Measurements from ENCODE around the gene PLSCR5. TPM values are rescaled to one million over a fixed set of nuclear protein-coding genes. Genes with fewer than 3 reads are reported as not detected.

Gene PLSCR5
- total RNA-seq, 4 donors from 2014 or later = not detected

DNA sequence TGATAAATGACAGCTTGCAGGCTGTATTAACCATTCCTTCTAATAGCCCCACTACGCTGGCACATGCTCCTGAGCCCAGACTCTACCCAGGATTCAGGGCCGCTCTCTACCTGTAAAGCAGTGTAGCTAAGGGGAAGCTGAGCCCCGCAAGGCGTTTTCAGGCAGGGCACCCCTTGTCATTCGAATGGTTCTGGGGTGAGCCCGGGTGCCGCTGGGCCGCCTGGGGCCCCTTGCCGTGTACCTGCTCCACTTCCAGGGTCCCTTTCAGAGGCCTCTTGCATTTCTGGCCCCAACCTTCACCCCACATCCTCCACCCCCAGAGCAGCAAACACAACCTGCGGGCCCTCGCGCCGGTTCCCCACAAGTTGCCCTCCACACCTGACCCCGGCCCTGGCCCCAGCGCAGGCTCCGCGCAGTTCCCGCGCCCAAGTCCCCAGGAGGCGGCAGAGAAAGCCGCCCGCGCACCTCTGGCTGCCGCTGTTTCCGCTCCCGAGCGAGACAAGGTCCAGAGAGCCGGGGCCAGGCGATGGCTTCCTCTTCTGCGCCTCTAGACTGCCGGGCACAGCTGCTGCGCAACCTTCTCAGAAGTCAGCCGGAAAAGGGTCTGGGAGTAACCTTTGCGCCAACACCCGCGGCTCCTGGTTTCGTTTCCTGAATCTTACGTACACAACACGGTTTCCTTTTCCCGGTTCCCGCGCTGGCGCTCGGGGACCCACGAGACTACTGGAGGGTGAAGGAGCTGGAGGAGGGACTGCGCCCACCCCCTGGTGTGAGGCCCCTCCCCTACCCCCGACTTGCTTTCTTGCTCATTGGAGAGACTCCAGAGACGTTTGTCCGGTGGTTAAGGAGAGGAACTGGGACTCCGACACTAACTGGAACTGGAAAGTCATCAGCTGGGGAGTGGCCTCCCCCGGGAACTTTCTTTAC is 60.9 kb downstream of the PLSCR5 start, which contains the start of gene PLSCR1:
PLSCR1 (minus strand) TSS at position 606 of the 927 bp plus-strand sequence. CDS start 8,055 bp downstream, outside the sequence.
- H3K36me3 ChIP-seq = no peaks in the 10 kb centered on the region
- H3K27me3 ChIP-seq = no peaks in the 10 kb centered on the region
- no peak for TF ChIP-seq EP300 (IDR thresholded peaks at IDR 0.05)
- peak; percentile 98 for TF ChIP-seq POLR2AphosphoS5 (IDR thresholded peaks at IDR 0.05)
- TF ChIP-seq, protein P1, sequence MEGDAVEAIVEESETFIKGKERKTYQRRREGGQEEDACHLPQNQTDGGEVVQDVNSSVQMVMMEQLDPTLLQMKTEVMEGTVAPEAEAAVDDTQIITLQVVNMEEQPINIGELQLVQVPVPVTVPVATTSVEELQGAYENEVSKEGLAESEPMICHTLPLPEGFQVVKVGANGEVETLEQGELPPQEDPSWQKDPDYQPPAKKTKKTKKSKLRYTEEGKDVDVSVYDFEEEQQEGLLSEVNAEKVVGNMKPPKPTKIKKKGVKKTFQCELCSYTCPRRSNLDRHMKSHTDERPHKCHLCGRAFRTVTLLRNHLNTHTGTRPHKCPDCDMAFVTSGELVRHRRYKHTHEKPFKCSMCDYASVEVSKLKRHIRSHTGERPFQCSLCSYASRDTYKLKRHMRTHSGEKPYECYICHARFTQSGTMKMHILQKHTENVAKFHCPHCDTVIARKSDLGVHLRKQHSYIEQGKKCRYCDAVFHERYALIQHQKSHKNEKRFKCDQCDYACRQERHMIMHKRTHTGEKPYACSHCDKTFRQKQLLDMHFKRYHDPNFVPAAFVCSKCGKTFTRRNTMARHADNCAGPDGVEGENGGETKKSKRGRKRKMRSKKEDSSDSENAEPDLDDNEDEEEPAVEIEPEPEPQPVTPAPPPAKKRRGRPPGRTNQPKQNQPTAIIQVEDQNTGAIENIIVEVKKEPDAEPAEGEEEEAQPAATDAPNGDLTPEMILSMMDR (IDR thresholded peaks at IDR 0.05) = peak in 1 of 4 experiments; percentile 11
- TF ChIP-seq POLR2A (IDR thresholded peaks at IDR 0.05) = peak; percentile 76 to 86
- H3K27ac ChIP-seq = peak within 1 kb of the TSS; percentile 93 to 98 (median 98)
- ATAC-seq = peak; percentile 95
- H3K4me3 ChIP-seq = peak within 1 kb of the TSS; percentile 91 to 94
- peaks cover 0 to 55% (median 6%) of the 10 kb centered on the region in 3 donors for H3K4me1 ChIP-seq
- no peaks in the 10 kb centered on the region for H3K9me3 ChIP-seq
- 0% methylated on average over 16 of the region's 51 CpGs; no CpG with 5 or more reads in 1 of the 2 donors for WGBS, 2 donors (ENCODE audit: low coverage in 1 of 2)

DNA sequence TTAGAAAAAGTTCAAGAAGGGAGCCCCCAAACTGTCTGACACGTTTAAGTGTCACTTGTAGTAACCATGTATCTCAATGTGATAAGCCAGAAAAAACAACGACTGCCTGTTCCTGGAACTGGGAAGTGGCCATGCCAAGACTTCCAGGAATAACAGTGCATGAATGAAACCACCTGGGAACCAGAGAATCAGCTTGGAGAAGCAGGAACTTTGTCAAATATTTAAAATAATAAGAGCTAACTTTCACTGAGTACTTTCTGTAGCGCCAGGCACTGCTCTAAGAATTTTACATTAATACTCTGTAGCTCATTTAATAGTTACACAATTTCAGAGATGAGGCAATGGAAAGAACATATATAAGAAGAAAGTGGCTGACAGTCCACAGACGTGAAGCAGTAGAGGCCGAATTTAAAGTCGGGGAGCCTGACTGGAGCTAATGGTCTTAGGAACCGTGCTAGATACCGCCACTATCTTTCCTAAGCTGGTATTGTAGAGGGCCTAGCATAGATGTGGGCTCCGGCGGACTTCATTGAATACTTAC is 61.6 kb downstream of the PLSCR5 start:
- H3K9me3 ChIP-seq = no peaks in the 10 kb centered on the region
- H3K36me3 ChIP-seq = no peaks in the 10 kb centered on the region
- H3K4me3 ChIP-seq = peak overlapping the region; percentile 91 to 94
- no peaks in the 10 kb centered on the region for H3K27me3 ChIP-seq
- peak overlapping the region; percentile 93 to 98 (median 98) for H3K27ac ChIP-seq
- H3K4me1 ChIP-seq = peaks cover 0 to 61% (median 6%) of the 10 kb centered on the region in 3 donors
- ATAC-seq = peak; percentile 20
- TF ChIP-seq, protein P1 (IDR thresholded peaks at IDR 0.05) = no peak
- TF ChIP-seq EP300 (IDR thresholded peaks at IDR 0.05) (no peak), POLR2A (IDR thresholded peaks at IDR 0.05) (no peak), POLR2AphosphoS5 (IDR thresholded peaks at IDR 0.05) (peak; percentile 90)
- 1% methylated on average over 7 to 10 of the region's 10 CpGs for WGBS, 2 donors (ENCODE audit: low coverage in 1 of 2)

DNA sequence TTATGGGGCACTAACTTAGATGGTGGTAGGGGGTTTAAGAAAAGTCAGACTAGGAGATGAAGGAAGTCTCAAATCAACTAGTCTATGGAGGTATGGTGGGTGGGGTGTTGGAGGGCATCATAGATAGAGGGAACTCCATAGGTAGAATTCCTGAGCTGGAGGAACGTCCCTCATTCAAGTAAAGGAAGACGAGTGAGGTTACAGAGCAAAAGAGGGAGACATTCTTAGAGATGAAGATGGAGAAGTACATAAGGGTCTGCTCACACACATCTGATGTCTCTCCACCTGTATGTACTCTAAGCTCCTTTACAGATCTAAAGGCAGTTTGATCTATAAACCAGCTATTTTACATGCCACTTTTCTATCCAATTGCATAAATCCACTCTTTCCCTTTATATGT is 62.2 kb downstream of the PLSCR5 start:
- WGBS, 2 donors (ENCODE audit: low coverage in 1 of 2) = 6 to 33% methylated on average over 2 of the region's 2 CpGs
- Histone ChIP-seq H3K4me3 (peak overlapping the region; percentile 91 to 94), H3K27me3 (no peaks in the 10 kb centered on the region), H3K4me1 (peaks cover 0 to 66% (median 6%) of the 10 kb centered on the region in 3 donors), H3K36me3 (no peaks in the 10 kb centered on the region), H3K27ac (peak overlapping the region; percentile 93 to 98 (median 98)), H3K9me3 (no peaks in the 10 kb centered on the region)
- TF ChIP-seq EP300 (IDR thresholded peaks at IDR 0.05) (no peak), POLR2A (IDR thresholded peaks at IDR 0.05) (no peak), POLR2AphosphoS5 (IDR thresholded peaks at IDR 0.05) (no peak)
- TF ChIP-seq, protein P1 (IDR thresholded peaks at IDR 0.05) = no peak
- ATAC-seq = no peak

DNA sequence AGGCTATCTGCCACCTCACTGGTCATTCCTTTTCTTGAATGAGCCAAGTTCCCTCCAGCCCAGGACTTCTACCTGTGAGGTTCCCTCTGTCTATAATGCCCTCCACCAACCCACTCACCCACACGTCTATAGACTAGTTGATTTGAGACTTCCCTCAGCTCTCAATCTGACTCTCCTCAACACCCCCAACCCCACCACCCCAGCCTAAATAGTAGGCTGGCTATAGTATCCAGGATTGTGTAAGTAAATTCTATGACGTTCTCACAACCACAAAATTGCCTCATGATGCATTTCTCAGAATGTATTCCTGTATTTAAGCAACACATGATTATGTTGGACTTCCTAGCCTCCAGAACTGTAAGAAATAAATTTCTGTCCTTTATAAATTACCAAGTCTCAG is 63.0 kb downstream of the PLSCR5 start:
- Histone ChIP-seq H3K36me3 (no peaks in the 10 kb centered on the region), H3K27ac (peak overlapping the region in 3 of 4 donors; percentile 56 to 98 (median 97)), H3K4me1 (peaks cover 3 to 74% (median 6%) of the 10 kb centered on the region in 3 donors), H3K4me3 (peak overlapping the region; percentile 30 to 91), H3K9me3 (no peaks in the 10 kb centered on the region), H3K27me3 (no peaks in the 10 kb centered on the region)
- no peak for ATAC-seq
- TF ChIP-seq POLR2AphosphoS5 (IDR thresholded peaks at IDR 0.05) = peak; percentile 17
- TF ChIP-seq, protein P1 (IDR thresholded peaks at IDR 0.05) = no peak
- TF ChIP-seq POLR2A (IDR thresholded peaks at IDR 0.05) = no peak
- no peak for TF ChIP-seq EP300 (IDR thresholded peaks at IDR 0.05)
- 39 to 49% methylated on average over 2 of the region's 2 CpGs for WGBS, 2 donors (ENCODE audit: low coverage in 1 of 2)

Data from gastroesophageal sphincter (tissue), 4 donors.